A549 (cell line): ENCODE results near the gene MGMT.

Experiments used
- CEBPB ChIP-seq, 2 experiments: fragments of >200 bp in 1 of 2; sonication (Bioruptor Twin) in 1 of 2; formaldehyde crosslinking in 1 of 2; IDR thresholded peaks; 2 replicates each; pipeline ENCODE4 v1.6.1; 2012 to 2016
- JUN ChIP-seq, 2 experiments: fragments of >200 bp; sonication (Bioruptor Twin); formaldehyde crosslinking; IDR thresholded peaks; 2 replicates in 1 of 2; 3 replicates in 1 of 2; pipeline ENCODE4 v1.6.1; 2016 to 2017
- PHF8 ChIP-seq: fragments of 200-600 bp; sonication (generic); IDR thresholded peaks from 2 replicates; pipeline ENCODE4 v1.6.1; 2016; ENCODE audit warnings: low read depth, mild to moderate bottlenecking, antibody characterized with exemption, moderate library complexity, borderline replicate concordance
- POLR2A ChIP-seq: IDR thresholded peaks from 2 replicates; pipeline ENCODE4 v1.6.1; 2012; ENCODE audit warnings: mild to moderate bottlenecking, low read length
- ZNF302 ChIP-seq: fragments of 250-450 bp; sonication (Bioruptor Pico); IDR thresholded peaks from 2 replicates; pipeline ENCODE4 v1.9.0; 2021; ENCODE audit warnings: inconsistent platforms, mild to moderate bottlenecking, moderate library complexity
- TF ChIP-seq, protein P1 (sequence below): fragments of >200 bp; sonication (Bioruptor Twin); formaldehyde crosslinking; IDR thresholded peaks from 3 replicates; pipeline ENCODE4 v1.5.1; 2016
- TF ChIP-seq, protein P2 (sequence below): IDR thresholded peaks from 2 replicates; pipeline ENCODE4 v1.6.1; 2012

DNA sequence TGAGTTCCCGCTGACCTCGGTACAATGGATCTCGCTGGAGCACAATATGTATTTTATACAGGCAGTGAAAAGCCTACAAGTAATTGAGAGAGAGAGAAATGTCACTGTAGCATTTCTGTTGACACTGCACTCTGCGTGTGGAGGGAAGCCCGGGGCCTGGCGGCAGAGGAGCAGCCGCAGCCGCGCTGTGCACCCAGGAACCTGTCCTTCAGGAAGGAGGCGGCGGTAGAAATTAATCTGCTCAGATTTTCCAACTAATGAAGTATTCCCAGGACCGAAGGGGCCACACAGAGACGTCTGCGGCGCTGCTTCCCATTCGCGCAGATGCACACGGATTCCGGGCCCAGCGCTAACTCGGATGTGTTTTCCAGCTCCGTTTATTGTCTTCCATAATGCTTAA is 327.0 kb downstream of the MGMT start:
- TF ChIP-seq, protein P1, sequence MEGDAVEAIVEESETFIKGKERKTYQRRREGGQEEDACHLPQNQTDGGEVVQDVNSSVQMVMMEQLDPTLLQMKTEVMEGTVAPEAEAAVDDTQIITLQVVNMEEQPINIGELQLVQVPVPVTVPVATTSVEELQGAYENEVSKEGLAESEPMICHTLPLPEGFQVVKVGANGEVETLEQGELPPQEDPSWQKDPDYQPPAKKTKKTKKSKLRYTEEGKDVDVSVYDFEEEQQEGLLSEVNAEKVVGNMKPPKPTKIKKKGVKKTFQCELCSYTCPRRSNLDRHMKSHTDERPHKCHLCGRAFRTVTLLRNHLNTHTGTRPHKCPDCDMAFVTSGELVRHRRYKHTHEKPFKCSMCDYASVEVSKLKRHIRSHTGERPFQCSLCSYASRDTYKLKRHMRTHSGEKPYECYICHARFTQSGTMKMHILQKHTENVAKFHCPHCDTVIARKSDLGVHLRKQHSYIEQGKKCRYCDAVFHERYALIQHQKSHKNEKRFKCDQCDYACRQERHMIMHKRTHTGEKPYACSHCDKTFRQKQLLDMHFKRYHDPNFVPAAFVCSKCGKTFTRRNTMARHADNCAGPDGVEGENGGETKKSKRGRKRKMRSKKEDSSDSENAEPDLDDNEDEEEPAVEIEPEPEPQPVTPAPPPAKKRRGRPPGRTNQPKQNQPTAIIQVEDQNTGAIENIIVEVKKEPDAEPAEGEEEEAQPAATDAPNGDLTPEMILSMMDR = no peak
- TF ChIP-seq, protein P2, sequence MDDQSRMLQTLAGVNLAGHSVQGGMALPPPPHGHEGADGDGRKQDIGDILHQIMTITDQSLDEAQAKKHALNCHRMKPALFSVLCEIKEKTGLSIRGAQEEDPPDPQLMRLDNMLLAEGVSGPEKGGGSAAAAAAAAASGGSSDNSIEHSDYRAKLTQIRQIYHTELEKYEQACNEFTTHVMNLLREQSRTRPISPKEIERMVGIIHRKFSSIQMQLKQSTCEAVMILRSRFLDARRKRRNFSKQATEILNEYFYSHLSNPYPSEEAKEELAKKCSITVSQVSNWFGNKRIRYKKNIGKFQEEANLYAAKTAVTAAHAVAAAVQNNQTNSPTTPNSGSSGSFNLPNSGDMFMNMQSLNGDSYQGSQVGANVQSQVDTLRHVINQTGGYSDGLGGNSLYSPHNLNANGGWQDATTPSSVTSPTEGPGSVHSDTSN = no peak
- no peak for TF ChIP-seq POLR2A
- TF ChIP-seq ZNF302 = no peak
- TF ChIP-seq JUN (IDR thresholded peaks at IDR 0.05) = no peak
- no peak for TF ChIP-seq PHF8
- TF ChIP-seq CEBPB (IDR thresholded peaks at IDR 0.05) = no peak
